Liver (tissue), 9 donors: ENCODE measurements around the gene ACOT7. TPM values are rescaled to one million over a fixed set of nuclear protein-coding genes. Genes with fewer than 3 reads are reported as not detected.

Experiments
- DNase-seq: peaks from one replicate; pipeline ENCODE4 v3.0.0-alpha.2; 2017; ENCODE audit warnings: low spot score
- H3K27ac ChIP-seq, 2 donors: one replicate each; pipeline ENCODE4 v1.7.0; 2013; ENCODE audit warnings: inconsistent platforms in 2 of 2, low read length in 2 of 2, control low read depth in 1 of 2, low read depth in 1 of 2, mild to moderate bottlenecking in 1 of 2
- H3K27me3 ChIP-seq, 4 donors: one replicate each; pipeline versions ENCODE4 v1.6.1 to v1.7.0; 2013; ENCODE audit warnings: low read length in 3 of 4, inconsistent platforms in 1 of 4, mild to moderate bottlenecking in 1 of 4, moderate library complexity in 1 of 4; ENCODE audit not compliant: control insufficient read depth in 4 of 4, insufficient read depth in 4 of 4
- H3K36me3 ChIP-seq, 4 donors: one replicate each; pipeline versions ENCODE4 v1.6.1 to v1.7.0; 2013; ENCODE audit warnings: low read length in 3 of 4, mild to moderate bottlenecking in 3 of 4, low read depth in 1 of 4, moderate library complexity in 1 of 4; ENCODE audit not compliant: control insufficient read depth in 4 of 4, insufficient read depth in 3 of 4
- H3K4me1 ChIP-seq, 4 donors: one replicate each; pipeline versions ENCODE4 v1.6.1 to v1.7.0; 2013; ENCODE audit warnings: low read length in 3 of 4, mild to moderate bottlenecking in 3 of 4, moderate library complexity in 1 of 4; ENCODE audit not compliant: control insufficient read depth in 4 of 4, insufficient read depth in 4 of 4
- H3K4me3 ChIP-seq, 3 donors: one replicate each; pipeline versions ENCODE4 v1.6.1 to v1.7.0; 2013; ENCODE audit warnings: low read length in 3 of 3, control low read depth in 1 of 3, low read depth in 1 of 3, mild to moderate bottlenecking in 1 of 3
- H3K9ac ChIP-seq, 2 donors: one replicate each; pipeline ENCODE4 v1.7.0; 2013; ENCODE audit warnings: low read length in 2 of 2, mild to moderate bottlenecking in 2 of 2, moderate library complexity in 2 of 2, control low read depth in 1 of 2, low read depth in 1 of 2
- H3K9me3 ChIP-seq, 4 donors: one replicate each; pipeline versions ENCODE4 v1.6.1 to v1.7.0; 2013; ENCODE audit warnings: low read length in 3 of 4; ENCODE audit not compliant: control insufficient read depth in 4 of 4
- ATF3 ChIP-seq: IDR thresholded peaks from 2 replicates; pipeline ENCODE4 v1.6.1; 2016; ENCODE audit warnings: antibody characterized with exemption
- EGR1 ChIP-seq, 2 donors: IDR thresholded peaks; 2 replicates each; pipeline ENCODE4 v1.6.1; 2016 to 2018; ENCODE audit warnings: antibody characterized with exemption in 2 of 2, low read depth in 2 of 2
- FOXA1 ChIP-seq: IDR thresholded peaks from 2 replicates; pipeline ENCODE4 v1.6.1; 2016; ENCODE audit warnings: antibody characterized with exemption
- FOXA2 ChIP-seq: IDR thresholded peaks from 2 replicates; pipeline ENCODE4 v1.6.1; 2016; ENCODE audit warnings: antibody characterized with exemption
- GABPA ChIP-seq, 2 donors: IDR thresholded peaks in 1 of 2; conservative IDR thresholded peaks in 1 of 2; 2 replicates each; pipeline ENCODE4 v1.6.1; 2016; ENCODE audit warnings: antibody characterized with exemption in 2 of 2, mild to moderate bottlenecking in 1 of 2, moderate library complexity in 1 of 2
- HNF4A ChIP-seq, 2 donors: conservative IDR thresholded peaks; 2 replicates each; pipeline ENCODE4 v1.6.1; 2016; ENCODE audit warnings: antibody characterized with exemption in 2 of 2, mild to moderate bottlenecking in 2 of 2
- HNF4G ChIP-seq: IDR thresholded peaks from 2 replicates; pipeline ENCODE4 v1.6.1; 2016; ENCODE audit warnings: antibody characterized with exemption
- JUND ChIP-seq, 2 donors: IDR thresholded peaks; 2 replicates each; pipeline ENCODE4 v1.6.1; 2016; ENCODE audit warnings: antibody characterized with exemption in 2 of 2
- MAX ChIP-seq: IDR thresholded peaks from 2 replicates; pipeline ENCODE4 v1.6.1; 2016; ENCODE audit warnings: antibody characterized with exemption
- NR2F2 ChIP-seq: IDR thresholded peaks from 2 replicates; pipeline ENCODE4 v1.6.1; 2016; ENCODE audit warnings: antibody characterized with exemption
- RAD21 ChIP-seq, 2 donors: IDR thresholded peaks; 2 replicates each; pipeline ENCODE4 v1.6.1; 2016; ENCODE audit warnings: antibody characterized with exemption in 2 of 2, mild to moderate bottlenecking in 2 of 2
- RXRA ChIP-seq, 2 donors: IDR thresholded peaks; 2 replicates each; pipeline ENCODE4 v1.6.1; 2017 to 2018; ENCODE audit warnings: antibody characterized with exemption in 2 of 2, mild to moderate bottlenecking in 1 of 2
- SP1 ChIP-seq: IDR thresholded peaks from 2 replicates; pipeline ENCODE4 v1.6.1; 2018; ENCODE audit warnings: antibody characterized with exemption, mild to moderate bottlenecking
- TAF1 ChIP-seq: conservative IDR thresholded peaks from 2 replicates; pipeline ENCODE4 v1.6.1; 2016; ENCODE audit warnings: antibody characterized with exemption, mild to moderate bottlenecking
- YY1 ChIP-seq: IDR thresholded peaks from 2 replicates; pipeline ENCODE4 v1.6.1; 2016; ENCODE audit warnings: antibody characterized with exemption, mild to moderate bottlenecking
- WGBS: extraction: QIAGEN DNeasy Blood & Tissue Kit; methylation state at CpG from one replicate; pipeline ENCODE4 v1.1.7; 2013; 5-methylcytosine and 5-hydroxymethylcytosine counted together
- polyA plus RNA-seq, 2 donors: library from polyadenylated mRNA; stranded (reverse) in 1 of 2; unstranded in 1 of 2; fragments of 200-250 nt in 1 of 2; fragments of >200 nt in 1 of 2; fragmentation: Nextera tagmentation in 1 of 2; extraction: Ambion mirVana in 1 of 2; gene quantifications; one replicate each; pipeline versions ENCODE4 v1.2.1 to v1.2.3, GENCODE V29; 2013 to 2015
- total RNA-seq, 2 donors: library from RNA; depleted of rRNA; stranded (reverse); fragments of >200 nt; gene quantifications; one replicate each; pipeline ENCODE4 v1.2.3, GENCODE V29; 2014
- TF ChIP-seq, protein P1 (sequence below): IDR thresholded peaks from 2 replicates; pipeline ENCODE4 v1.6.1; 2016; ENCODE audit warnings: antibody characterized with exemption, mild to moderate bottlenecking
- TF ChIP-seq, protein P2 (sequence below): fragments of 150-350 bp; IDR thresholded peaks from 2 replicates; pipeline ENCODE4 v1.5.1; 2017; ENCODE audit warnings: improper control_type of control experiment, low read depth, low read length; ENCODE audit not compliant: missing input control
- TF ChIP-seq, protein P3 (sequence below): IDR thresholded peaks from 2 replicates; pipeline ENCODE4 v1.6.1; 2016; ENCODE audit warnings: antibody characterized with exemption
- donor health status: healthy.
- donor health status: healthy.
- donor health status: healthy.
- donor health status: healthy.
- donor health status: healthy.

ACOT7 gene
- total and polyA plus RNA-seq, 4 donors = 8.7 to 14.4 (median 10.4) TPM

DNA sequence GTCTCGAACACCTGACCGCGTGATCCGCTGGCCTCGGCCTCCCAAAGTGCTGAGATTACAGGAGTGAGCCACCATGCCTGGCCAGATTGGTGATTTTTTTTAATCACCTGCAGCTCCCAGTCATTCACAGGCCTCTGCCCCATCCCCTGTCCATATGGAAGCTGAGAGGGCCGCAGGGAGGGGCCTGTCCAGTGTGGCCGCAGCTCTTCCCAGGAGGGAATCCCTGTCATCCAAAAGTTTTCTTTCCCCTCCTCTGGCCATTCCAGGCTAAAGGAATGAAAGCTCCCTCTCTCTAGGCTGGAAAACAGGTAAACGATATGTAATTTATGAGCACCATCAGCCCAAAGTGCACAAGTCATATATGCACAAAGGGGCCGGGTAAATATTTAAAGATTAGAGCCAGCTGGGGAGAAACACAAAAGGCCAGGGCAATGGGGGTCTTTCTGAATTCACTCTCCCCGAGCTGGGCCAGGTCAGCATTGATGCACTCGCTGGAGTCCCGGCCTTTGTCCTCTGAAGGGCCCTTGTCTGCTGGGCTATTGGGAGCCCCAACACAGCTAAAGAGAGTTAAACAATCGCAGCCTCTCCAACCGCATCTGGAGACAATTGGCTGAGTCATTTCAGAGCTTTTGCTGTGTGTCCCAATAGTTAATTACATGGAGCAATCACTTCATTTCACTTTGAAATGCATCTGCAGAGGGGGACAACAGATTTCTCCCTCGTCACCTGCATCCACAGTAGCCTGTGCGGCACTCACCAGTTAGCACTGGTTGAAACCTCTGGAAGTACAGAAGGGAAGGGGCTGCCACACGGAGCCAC, 153.4 kb downstream of the ACOT7 start:
- Histone ChIP-seq H3K27ac (no peak overlapping the region), H3K27me3 (peaks cover 6 to 11% (median 9%) of the 10 kb centered on the region in 4 donors), H3K9me3 (no peaks in the 10 kb centered on the region), H3K9ac (no peak overlapping the region), H3K36me3 (no peaks in the 10 kb centered on the region), H3K4me1 (peaks cover 0 to 7% (median 6%) of the 10 kb centered on the region in 4 donors), H3K4me3 (no peak overlapping the region)
- WGBS = 44% methylated on average over 17 of the region's 17 CpGs
- TF ChIP-seq ATF3 (no peak), RAD21 (IDR thresholded peaks at IDR 0.05) (no peak), HNF4G (no peak), RXRA (IDR thresholded peaks at IDR 0.05) (no peak), YY1 (no peak), EGR1 (IDR thresholded peaks at IDR 0.05; ENCODE audit: low read depth in 2 of 2) (no peak), TAF1 (no peak), GABPA (IDR thresholded peaks at IDR 0.05 in 1 of 2, conservative IDR thresholded peaks at IDR 0.05 in 1 of 2) (no peak), SP1 (no peak), JUND (IDR thresholded peaks at IDR 0.05) (no peak), NR2F2 (no peak), MAX (no peak), FOXA2 (no peak), HNF4A (conservative IDR thresholded peaks at IDR 0.05) (no peak), FOXA1 (no peak)
- TF ChIP-seq, protein P1, sequence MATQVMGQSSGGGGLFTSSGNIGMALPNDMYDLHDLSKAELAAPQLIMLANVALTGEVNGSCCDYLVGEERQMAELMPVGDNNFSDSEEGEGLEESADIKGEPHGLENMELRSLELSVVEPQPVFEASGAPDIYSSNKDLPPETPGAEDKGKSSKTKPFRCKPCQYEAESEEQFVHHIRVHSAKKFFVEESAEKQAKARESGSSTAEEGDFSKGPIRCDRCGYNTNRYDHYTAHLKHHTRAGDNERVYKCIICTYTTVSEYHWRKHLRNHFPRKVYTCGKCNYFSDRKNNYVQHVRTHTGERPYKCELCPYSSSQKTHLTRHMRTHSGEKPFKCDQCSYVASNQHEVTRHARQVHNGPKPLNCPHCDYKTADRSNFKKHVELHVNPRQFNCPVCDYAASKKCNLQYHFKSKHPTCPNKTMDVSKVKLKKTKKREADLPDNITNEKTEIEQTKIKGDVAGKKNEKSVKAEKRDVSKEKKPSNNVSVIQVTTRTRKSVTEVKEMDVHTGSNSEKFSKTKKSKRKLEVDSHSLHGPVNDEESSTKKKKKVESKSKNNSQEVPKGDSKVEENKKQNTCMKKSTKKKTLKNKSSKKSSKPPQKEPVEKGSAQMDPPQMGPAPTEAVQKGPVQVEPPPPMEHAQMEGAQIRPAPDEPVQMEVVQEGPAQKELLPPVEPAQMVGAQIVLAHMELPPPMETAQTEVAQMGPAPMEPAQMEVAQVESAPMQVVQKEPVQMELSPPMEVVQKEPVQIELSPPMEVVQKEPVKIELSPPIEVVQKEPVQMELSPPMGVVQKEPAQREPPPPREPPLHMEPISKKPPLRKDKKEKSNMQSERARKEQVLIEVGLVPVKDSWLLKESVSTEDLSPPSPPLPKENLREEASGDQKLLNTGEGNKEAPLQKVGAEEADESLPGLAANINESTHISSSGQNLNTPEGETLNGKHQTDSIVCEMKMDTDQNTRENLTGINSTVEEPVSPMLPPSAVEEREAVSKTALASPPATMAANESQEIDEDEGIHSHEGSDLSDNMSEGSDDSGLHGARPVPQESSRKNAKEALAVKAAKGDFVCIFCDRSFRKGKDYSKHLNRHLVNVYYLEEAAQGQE = no peak
- TF ChIP-seq, protein P2, sequence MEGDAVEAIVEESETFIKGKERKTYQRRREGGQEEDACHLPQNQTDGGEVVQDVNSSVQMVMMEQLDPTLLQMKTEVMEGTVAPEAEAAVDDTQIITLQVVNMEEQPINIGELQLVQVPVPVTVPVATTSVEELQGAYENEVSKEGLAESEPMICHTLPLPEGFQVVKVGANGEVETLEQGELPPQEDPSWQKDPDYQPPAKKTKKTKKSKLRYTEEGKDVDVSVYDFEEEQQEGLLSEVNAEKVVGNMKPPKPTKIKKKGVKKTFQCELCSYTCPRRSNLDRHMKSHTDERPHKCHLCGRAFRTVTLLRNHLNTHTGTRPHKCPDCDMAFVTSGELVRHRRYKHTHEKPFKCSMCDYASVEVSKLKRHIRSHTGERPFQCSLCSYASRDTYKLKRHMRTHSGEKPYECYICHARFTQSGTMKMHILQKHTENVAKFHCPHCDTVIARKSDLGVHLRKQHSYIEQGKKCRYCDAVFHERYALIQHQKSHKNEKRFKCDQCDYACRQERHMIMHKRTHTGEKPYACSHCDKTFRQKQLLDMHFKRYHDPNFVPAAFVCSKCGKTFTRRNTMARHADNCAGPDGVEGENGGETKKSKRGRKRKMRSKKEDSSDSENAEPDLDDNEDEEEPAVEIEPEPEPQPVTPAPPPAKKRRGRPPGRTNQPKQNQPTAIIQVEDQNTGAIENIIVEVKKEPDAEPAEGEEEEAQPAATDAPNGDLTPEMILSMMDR = no peak
- TF ChIP-seq, protein P3, sequence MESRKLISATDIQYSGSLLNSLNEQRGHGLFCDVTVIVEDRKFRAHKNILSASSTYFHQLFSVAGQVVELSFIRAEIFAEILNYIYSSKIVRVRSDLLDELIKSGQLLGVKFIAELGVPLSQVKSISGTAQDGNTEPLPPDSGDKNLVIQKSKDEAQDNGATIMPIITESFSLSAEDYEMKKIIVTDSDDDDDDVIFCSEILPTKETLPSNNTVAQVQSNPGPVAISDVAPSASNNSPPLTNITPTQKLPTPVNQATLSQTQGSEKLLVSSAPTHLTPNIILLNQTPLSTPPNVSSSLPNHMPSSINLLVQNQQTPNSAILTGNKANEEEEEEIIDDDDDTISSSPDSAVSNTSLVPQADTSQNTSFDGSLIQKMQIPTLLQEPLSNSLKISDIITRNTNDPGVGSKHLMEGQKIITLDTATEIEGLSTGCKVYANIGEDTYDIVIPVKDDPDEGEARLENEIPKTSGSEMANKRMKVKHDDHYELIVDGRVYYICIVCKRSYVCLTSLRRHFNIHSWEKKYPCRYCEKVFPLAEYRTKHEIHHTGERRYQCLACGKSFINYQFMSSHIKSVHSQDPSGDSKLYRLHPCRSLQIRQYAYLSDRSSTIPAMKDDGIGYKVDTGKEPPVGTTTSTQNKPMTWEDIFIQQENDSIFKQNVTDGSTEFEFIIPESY = no peak
- no peak for DNase-seq
